ENCODE measurements around the gene ADAM12. TPM values are rescaled to one million over a fixed set of nuclear protein-coding genes. Genes with fewer than 3 reads are reported as not detected.

Gene ADAM12
- total RNA-seq, 1 experiment from 2014 or later, result 0.24 TPM

DNA sequence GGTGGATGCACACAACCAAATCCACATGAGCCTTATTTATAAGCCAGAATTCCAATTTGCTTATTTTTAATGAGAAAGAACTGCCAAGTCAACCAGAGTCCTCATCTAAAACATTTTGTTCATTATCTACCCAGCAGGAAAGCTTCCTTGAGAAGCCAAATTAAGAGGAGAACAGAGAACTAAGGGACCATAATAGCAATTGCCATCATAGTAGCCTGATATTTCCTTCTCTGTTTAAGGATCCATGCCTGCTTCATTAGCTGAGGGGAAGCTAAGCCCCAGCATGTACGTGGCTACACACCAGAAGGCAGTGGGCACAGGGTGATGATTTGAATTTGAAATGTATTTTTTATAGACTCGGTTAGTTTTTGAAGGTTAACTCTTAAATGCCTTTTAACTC lies 46.8 kb downstream of the ADAM12 start:
- Histone ChIP-seq H3K18ac (ENCODE audit: insufficient read length, low read depth, low read length) (no peak overlapping the region), H3K14ac (ENCODE audit: insufficient read depth, low read length) (no peak overlapping the region), H4K20me1 (ENCODE audit: control insufficient read depth, insufficient read depth, insufficient read length) (no peaks in the 10 kb centered on the region), H3K4me2 (ENCODE audit: insufficient read depth, insufficient read length, low read length) (no peak overlapping the region), H3T11ph (ENCODE audit: low read length) (no peak overlapping the region), H2BK20ac (ENCODE audit: low read depth, low read length, poor library complexity, severe bottlenecking) (no peak overlapping the region), H3K79me1 (ENCODE audit: insufficient read depth, low read depth, low read length, poor library complexity, severe bottlenecking) (no peaks in the 10 kb centered on the region), H3K4me1 (ENCODE audit: insufficient read depth, low read length) (no peaks in the 10 kb centered on the region), H2AFZ (ENCODE audit: low read length) (no peak overlapping the region), H3K4ac (ENCODE audit: low read depth, low read length) (no peak overlapping the region), H2BK5ac (ENCODE audit: insufficient read length, low read length) (no peak overlapping the region), H3K23me2 (ENCODE audit: insufficient read length, low read depth, low read length, poor library complexity, severe bottlenecking) (no peaks in the 10 kb centered on the region), H4K91ac (ENCODE audit: insufficient read length, low read depth, low read length) (no peak overlapping the region), H3K9ac (ENCODE audit: extremely low read depth, insufficient read length, low read length) (no peak overlapping the region), H2BK15ac (ENCODE audit: low read depth, low read length) (no peak overlapping the region), H3K27ac (ENCODE audit: insufficient read length, low read depth, low read length) (no peak overlapping the region), H3K79me2 (ENCODE audit: insufficient read depth, low read length) (no peaks in the 10 kb centered on the region), H4K5ac (ENCODE audit: insufficient read length, low read depth, low read length) (no peak overlapping the region), H2AK5ac (ENCODE audit: insufficient read length, low read length) (no peak overlapping the region), H2BK120ac (ENCODE audit: low read depth, low read length, poor library complexity, severe bottlenecking) (no peak overlapping the region), H2BK12ac (ENCODE audit: insufficient read length, low read depth, low read length) (no peak overlapping the region), H3K23ac (ENCODE audit: insufficient read length, low read depth, low read length) (no peak overlapping the region), H4K8ac (replicated peaks; ENCODE audit: insufficient read length, low read depth, low read length) (no peak overlapping the region), H3K9me3 (ENCODE audit: control insufficient read depth, low read depth, low read length) (no peaks in the 10 kb centered on the region), H3K56ac (ENCODE audit: insufficient read length, low read depth, low read length) (no peak overlapping the region), H3K27me3 (ENCODE audit: insufficient read depth, low read length) (no peaks in the 10 kb centered on the region; the same call in 1 of the 2 replicates)
- H3K27me3 Mint-ChIP-seq (ENCODE audit: low read depth), result peaks cover 6% of the 10 kb centered on the region
- H3K9me3 Mint-ChIP-seq, result peaks cover 4 to 8% of the 10 kb centered on the region in 2 experiments; a peak in 2 of 5 replicates
- H3K36me3 Mint-ChIP-seq (ENCODE audit: insufficient read depth in 1 of 3, low read depth in 3 of 3), result peaks cover 0 to 2% (median 0%) of the 10 kb centered on the region in 3 experiments; a peak in 1 of 7 replicates
- no peak for DNase-seq
- TF ChIP-seq, protein P1, sequence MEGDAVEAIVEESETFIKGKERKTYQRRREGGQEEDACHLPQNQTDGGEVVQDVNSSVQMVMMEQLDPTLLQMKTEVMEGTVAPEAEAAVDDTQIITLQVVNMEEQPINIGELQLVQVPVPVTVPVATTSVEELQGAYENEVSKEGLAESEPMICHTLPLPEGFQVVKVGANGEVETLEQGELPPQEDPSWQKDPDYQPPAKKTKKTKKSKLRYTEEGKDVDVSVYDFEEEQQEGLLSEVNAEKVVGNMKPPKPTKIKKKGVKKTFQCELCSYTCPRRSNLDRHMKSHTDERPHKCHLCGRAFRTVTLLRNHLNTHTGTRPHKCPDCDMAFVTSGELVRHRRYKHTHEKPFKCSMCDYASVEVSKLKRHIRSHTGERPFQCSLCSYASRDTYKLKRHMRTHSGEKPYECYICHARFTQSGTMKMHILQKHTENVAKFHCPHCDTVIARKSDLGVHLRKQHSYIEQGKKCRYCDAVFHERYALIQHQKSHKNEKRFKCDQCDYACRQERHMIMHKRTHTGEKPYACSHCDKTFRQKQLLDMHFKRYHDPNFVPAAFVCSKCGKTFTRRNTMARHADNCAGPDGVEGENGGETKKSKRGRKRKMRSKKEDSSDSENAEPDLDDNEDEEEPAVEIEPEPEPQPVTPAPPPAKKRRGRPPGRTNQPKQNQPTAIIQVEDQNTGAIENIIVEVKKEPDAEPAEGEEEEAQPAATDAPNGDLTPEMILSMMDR (conservative IDR thresholded peaks at IDR 0.05), result no peak
- H3K4me1 Mint-ChIP-seq, result no peaks in the 10 kb centered on the region
- H3K4me3 Mint-ChIP-seq, result no peak overlapping the region
- no peak overlapping the region for H3K27ac Mint-ChIP-seq
- no CpG with 5 or more reads among the region's 2 CpGs for WGBS (ENCODE audit: extremely low coverage, insufficient read length, low lambda C conversion rate)

All from H9 (cell line).